ENCODE results near the gene AHRR.
"Not testable (repeated sequence)": the region's sequence is repeated elsewhere in the genome, so short reads cannot be mapped to it uniquely, and the experiment has no call there.

The AHRR gene

DNA sequence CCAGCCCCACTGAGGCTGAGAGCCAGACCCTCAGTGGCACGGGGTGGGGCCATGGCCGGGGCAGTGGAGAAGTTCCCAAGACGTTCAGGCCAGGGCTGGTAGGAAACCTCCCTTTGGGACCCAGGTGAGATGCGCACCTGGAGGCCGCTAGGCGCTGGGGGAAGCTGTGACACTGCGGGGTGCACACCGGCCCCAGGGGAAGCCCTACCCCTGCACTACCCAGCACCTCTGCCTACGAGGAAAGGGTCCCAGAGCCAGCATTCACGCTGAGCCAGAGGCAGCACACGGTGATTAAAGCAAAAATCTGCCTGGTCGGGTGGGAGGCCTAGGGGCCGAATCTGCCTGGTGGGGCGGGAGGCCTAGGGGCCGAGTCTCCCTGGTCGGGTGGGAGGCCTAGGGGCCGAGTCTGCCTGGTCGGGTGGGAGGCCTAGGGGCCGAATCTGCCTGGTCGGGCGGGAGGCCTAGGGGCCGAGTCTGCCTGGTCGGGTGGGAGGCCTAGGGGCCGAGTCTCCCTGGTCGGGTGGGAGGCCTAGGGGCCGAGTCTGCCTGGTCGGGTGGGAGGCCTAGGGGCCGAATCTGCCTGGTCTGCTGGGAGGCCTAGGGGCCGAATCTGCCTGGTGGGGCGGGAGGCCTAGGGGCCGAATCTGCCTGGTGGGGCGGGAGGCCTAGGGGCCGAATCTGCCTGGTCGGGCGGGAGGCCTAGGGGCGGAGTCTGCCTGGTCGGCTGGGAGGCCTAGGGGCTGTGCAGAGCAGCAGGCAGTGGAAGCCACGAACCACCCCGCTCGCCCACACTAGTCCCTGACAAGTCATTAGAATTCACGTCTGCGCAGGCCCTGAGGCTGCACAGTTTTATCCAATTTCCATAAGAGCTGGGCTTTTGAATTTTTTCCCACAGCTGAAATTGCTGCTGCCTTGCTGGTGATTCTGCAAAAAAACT, 93.7 kb downstream of the AHRR start:
- DNase-seq (ENCODE audit: low read depth in 2 of 2), result not testable (repeated sequence)

DNA sequence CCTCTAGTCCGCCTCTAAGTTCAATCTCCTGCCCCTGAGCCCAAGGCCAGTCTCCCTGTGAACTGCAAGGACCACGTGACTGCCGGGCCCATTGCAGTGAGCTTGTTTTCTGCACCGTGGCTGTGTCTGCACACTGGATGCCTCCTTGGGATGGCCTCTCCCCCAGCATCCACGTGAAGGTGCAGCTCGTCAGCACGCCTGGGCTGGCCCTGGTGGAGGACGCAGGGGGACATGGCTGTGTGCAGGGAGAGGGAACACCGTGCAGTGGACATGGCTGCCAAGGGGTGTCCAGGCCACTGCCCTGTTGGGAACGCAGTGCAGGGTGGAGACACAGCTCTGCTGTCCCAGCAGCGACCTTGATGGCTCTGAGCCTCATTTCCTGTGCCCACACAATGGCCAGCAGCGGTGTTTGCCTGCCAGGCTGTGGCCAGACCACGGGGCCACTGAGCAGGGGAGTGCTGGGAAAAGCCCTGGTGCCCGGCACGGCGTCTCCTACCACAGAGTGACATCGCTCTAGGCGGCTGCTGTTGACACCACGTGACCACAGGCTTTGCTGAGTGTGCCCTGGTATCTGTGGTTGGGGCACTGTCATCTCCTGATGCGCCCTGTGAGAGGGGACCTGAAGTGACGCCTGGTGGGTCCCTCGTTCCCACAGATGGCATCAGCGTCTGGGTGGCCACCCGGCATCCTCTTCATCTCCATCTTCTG, 94.6 kb downstream of the AHRR start:
- DNase-seq (ENCODE audit: low read depth in 2 of 2), result no peak

- DNase-seq (ENCODE audit: low read depth in 2 of 2), result no peak
Measured at GRCh38 chr5:416636-416960, 95.1 kb downstream of the AHRR start.

- DNase-seq (ENCODE audit: low read depth in 2 of 2), result no peak
Measured at GRCh38 chr5:417301-418161, 96.0 kb downstream of the AHRR start.

DNA sequence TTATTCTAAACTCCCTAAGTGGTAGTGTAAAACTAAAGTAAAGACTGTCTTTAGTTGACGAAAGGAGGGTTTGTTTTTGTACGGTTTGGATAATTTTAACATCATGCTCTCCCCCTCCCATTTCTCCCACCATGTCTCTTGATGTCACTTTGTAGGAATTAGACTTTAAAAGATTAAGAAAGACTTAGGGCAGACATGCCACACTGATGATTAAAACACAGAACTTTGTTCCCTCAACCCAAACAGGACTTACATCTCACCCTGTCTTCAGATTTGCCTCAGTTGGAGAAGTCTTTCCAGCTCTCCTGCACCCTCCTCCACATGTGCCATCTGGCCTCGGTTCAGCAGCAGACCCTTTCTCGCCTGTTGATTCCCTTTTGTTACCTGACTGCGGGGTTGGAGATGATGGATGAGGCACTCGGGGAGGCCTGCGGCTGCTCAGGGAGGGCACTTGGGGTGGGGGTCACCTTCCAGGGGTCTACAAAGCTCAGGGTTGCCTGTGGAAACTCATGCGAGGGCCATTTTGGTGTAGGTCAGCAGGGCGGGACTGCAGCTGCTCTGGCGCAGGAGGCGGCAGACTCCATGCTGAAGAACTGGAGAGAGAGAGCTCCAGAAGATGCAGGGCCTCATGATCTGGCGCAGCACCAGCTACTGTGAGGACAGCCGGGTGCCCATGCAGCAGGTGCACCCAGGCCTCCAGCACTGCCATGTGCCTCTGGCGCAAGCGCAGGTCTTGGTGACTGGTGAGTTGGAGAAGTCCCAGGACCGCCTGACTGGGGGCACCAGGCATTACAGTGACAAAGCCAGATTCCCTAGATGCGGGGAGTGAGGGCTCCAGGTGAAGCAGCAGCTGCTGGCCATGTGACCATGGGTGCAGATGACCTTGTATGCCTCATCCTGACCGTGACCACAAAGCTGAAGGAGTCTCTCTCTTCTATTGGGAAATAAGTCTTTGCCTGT, 96.9 kb downstream of the AHRR start:
- no peak for DNase-seq (ENCODE audit: low read depth in 2 of 2)

- DNase-seq (ENCODE audit: low read depth in 2 of 2), result no peak
Measured at GRCh38 chr5:419970-420369, 98.5 kb downstream of the AHRR start.

- DNase-seq (ENCODE audit: low read depth in 2 of 2), result no peak
Measured at GRCh38 chr5:420632-421286, 99.2 kb downstream of the AHRR start.

- no peak for DNase-seq (ENCODE audit: low read depth in 2 of 2)
Measured at GRCh38 chr5:421287-421880, 99.9 kb downstream of the AHRR start.

- no peak for DNase-seq (ENCODE audit: low read depth in 2 of 2)
Measured at GRCh38 chr5:421901-422300, 100.4 kb downstream of the AHRR start.

DNA sequence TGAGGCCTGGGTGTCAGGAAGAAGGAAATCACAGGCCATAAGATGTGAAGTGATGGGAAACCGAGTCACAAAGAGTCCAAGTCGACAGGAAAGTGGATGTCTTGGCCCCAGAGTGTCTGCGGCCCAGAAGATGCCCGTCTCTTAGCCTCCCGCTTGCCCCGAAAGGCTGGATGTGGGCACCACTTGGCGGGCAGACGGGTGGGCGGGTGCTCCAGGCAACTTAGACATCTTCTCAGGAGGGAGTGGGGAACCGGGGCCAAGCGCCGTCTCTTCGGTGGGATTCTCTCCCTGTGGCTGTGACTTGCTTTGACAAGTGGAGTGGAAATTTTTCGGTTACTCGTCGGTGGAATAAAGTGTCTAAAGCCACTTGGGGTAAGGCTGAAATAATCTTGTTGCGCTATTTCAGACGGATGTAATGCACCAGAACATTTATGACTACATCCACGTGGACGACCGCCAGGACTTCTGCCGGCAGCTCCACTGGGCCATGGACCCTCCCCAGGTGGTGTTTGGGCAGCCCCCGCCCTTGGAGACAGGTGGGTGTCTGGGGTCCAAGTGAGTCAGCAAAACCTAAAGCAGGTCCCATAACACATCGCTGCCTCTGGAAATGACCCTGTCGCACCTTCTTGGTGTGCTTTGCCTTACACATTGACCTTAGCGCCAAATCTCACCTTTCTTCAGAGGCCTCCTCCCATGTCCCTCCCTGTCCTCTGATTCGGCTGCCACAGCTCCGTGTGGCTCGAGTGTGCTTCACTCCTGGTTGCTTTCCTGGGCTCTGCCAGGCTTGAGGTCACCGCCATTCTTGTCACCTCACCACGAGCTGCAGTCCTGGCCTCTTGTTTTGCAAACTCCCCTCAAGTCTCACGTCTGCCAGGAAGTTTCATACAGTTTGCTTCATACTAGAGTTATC, 101.1 kb downstream of the AHRR start:
- DNase-seq (ENCODE audit: low read depth in 2 of 2), result no peak

DNA sequence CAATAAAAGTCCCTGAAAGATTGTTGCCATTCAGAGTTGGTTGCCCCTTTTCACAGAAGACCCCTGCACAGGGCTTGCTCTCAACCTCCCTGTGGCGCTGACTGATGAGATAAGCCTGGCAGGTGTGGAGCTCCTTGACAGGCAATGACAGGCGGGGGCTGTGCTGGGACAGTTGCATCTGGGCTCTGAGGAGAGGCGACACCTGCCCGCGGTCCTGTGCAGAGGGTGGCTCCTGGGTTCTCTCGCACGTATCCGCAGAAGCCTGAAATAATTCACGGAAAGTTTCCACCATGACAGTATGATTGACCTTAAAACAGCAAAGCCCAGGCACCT, 101.7 kb downstream of the AHRR start:
- DNase-seq (ENCODE audit: low read depth in 2 of 2), result no peak

GRCh38 chr5:423626-424261, 102.2 kb downstream of the AHRR start:
- DNase-seq (ENCODE audit: low read depth in 2 of 2), result no peak

GRCh38 chr5:424301-425110, 103.0 kb downstream of the AHRR start:
- DNase-seq (ENCODE audit: low read depth in 2 of 2), result no peak

DNA sequence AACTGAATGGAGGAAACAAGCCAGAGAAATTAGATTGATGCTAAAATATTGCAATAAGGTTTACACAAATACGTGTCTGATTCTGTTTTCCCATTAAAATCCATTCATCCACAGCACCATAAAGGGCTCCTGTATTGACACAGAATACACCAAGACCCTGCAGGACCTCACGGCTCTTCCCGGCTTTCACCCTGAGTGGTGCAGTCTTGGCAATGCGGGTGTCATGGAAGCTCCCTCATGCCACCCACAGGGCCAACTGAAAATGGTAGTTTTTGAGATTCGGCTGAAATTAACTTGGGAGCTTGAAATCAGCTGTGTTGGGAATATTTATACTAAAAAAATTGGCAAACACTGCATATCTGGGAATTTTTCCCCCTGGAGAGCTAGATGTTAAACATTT, 104.2 kb downstream of the AHRR start:
- no peak for DNase-seq (ENCODE audit: low read depth in 2 of 2)

GRCh38 chr5:426392-426976, 105.0 kb downstream of the AHRR start:
- DNase-seq (ENCODE audit: low read depth in 2 of 2), result no peak

DNA sequence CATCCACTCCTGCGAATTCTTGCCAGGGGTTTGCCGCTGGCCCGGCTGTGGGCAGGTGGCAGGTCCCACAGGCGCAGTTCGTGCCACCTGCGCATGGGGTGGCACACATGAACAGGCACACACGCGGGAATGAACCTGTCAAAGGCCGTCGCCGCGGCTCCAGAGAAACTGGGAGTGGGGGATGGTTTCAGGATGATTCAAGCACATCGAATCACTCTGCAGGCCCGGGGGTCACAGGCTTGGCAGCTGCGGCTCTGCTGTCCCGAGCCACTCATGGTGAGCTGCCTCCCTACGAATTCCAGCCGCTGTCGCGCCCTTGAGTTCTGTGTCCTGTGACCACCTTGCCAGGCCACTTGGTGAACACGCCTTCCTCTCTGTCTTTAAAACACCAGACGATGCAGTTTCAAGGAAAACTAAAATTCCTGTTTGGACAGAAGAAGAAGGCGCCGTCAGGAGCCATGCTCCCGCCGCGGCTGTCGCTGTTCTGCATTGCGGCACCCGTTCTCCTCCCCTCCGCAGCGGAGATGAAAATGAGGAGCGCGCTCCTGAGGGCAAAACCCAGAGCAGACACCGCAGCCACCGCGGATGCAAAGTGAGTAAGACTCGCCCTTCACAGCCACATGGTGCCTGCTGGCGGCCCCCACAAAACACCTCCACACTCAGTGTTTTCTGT, 106.0 kb downstream of the AHRR start:
- no peak for DNase-seq (ENCODE audit: low read depth in 2 of 2)

DNA sequence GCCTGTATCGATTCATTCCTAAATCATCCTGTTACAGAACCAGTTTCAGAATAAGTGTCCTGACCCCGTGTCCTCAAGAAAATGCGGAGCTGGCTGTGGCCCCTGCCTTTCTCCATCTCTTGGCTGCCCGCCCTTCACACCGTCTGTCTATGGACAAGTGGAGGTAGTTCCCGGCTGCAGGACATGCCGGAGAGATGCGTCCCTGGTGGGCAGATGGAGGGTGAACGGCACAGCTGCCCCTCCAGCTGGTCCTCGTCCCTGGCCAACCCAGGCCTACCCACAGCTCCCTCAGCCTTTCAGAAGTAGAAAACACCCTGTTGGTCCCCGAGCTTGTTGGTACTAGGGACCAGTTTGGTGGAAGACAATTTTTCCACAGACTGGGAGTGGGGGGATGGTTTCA, 106.7 kb downstream of the AHRR start:
- DNase-seq (ENCODE audit: low read depth in 2 of 2), result no peak
